Germinal center (tissue), 1 donor: Measurements from ENCODE around the gene NR4A1.

Source experiments
- DNase-seq: peaks from one replicate; pipeline ENCODE4 v3.0.0; 2012; ENCODE audit warnings: mixed read lengths, low spot score

The NR4A1 gene

GRCh38 chr12:52041695-52042123, 9.5 kb upstream of the NR4A1 start:
- DNase-seq = peak; percentile 75

GRCh38 chr12:52042706-52043385, 8.4 kb upstream of the NR4A1 start:
- no peak for DNase-seq

GRCh38 chr12:52043386-52044212, 7.6 kb upstream of the NR4A1 start:
- no peak for DNase-seq

GRCh38 chr12:52044292-52044983, 6.8 kb upstream of the NR4A1 start:
- DNase-seq = no peak

GRCh38 chr12:52045794-52046199, 5.4 kb upstream of the NR4A1 start:
- DNase-seq = no peak

GRCh38 chr12:52046859-52047258, 4.4 kb upstream of the NR4A1 start:
- no peak for DNase-seq

GRCh38 chr12:52049286-52049685, 2.0 kb upstream of the NR4A1 start:
- no peak for DNase-seq

GRCh38 chr12:52049688-52050087, 1.6 kb upstream of the NR4A1 start:
- no peak for DNase-seq

- DNase-seq = peak; percentile 20
Observed at GRCh38 chr12:52050116-52050757, 1.0 kb upstream of the NR4A1 start.

- no peak for DNase-seq
Observed at GRCh38 chr12:52052468-52053186, 1.4 kb downstream of the NR4A1 start.

GRCh38 chr12:52053536-52054209, 2.4 kb downstream of the NR4A1 start:
- no peak for DNase-seq

- DNase-seq = no peak
Observed at GRCh38 chr12:52054231-52054832, 3.1 kb downstream of the NR4A1 start.

GRCh38 chr12:52054833-52055730, 3.8 kb downstream of the NR4A1 start:
- DNase-seq = no peak

GRCh38 chr12:52055731-52056711, 4.8 kb downstream of the NR4A1 start:
- no peak for DNase-seq

- no peak for DNase-seq
Observed at GRCh38 chr12:52056801-52057637, 5.8 kb downstream of the NR4A1 start.

GRCh38 chr12:52057638-52058576, 6.7 kb downstream of the NR4A1 start:
- DNase-seq = no peak
